SH-SY5Y (cell line): ENCODE results near the gene IL20RB.

Experiments used
- GATA2 ChIP-seq: IDR thresholded peaks from 2 replicates; pipeline ENCODE4 v1.6.1; 2011; ENCODE audit warnings: mild to moderate bottlenecking, low read depth, low read length
- GATA3 ChIP-seq: IDR thresholded peaks from 2 replicates; pipeline ENCODE4 v1.6.1; 2011; ENCODE audit warnings: low read depth, mild to moderate bottlenecking, low read length, moderate library complexity

DNA sequence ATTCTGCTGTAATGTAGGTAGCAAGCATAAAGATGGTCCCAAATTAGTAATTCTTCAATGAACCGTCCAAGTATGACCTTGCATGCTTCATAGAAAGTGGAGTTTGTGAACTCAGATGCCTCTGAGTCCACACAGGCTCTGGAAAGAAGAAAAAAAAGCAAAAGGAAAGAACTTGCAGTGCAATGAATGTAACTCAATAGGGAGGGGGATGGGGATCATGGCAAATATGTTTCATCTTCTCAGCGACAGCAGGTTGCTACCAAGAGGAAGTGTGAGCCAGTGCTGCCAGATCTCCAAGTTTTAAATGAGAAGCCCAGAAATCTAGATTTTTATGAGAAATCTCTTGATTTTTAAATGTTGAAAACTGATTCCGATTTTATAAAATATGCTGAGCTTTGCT lies 50.3 kb downstream of the IL20RB start:
- TF ChIP-seq GATA2 (no peak), GATA3 (no peak)
